CD4-positive, alpha-beta T cell treated with Interleukin-17A for 1 hour (primary cell): Measurements from ENCODE around the gene OBP2B.

ENCODE experiments used
- DNase-seq: peaks from one replicate; pipeline ENCODE4 v3.0.0-alpha.2; 2020

OBP2B gene

DNA sequence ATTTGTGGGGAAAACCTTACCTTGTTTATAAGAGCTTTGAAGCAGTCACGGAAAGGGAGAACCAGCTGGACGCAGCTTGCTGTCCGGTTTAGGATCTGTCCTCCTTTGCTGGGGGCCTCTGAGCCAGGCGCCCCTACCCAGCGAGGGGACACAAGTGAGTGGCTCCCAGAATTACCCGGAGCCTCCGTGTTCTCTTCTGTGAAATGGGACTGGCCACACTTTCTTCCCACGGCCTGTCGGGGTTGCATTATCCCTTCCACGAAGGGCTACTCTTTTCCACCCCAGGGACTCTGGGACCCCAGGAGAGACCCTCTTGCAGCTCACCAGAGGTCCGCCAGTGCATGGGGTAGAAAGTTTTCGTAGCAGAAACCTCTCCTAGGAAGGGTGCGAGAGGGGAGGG is 44.9 kb downstream of the OBP2B start:
- DNase-seq, result no peak

DNA sequence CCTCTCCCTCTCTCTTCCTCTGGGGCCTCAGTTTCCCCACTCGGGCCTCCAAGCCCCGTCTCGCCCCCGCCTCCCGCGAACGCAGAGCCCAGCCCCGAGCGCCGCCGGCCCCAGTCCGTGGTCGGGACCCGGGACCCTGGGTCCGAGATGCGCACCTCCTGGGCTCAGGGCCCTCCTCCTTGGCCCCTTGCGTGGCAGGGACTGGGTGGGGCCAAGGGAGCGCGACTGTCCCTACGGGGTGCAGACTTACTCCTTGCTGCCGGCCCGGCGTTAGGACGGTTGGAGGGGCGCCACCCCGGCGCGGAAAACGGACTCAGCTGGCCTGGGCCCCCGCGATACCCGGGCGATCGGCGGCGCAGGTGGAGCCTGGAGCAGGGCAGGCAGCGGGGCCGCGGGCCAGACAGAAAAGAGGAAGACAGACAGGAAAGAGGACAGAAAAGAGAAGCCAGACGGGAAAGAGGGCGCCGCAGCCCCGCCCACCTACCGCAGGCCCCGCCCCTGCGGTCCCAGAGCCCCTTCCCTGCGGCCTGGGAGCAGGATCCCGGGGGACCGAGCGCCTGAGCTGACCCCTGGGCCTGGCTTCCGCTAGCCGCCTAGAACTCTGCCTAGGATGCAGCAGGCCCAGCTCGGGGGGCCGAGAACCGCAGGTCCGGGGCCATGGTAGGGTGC is 45.4 kb downstream of the OBP2B start, which contains the start of gene GBGT1:
Gene GBGT1 (minus strand): TSS at position 411 of the 669 bp plus-strand sequence. CDS start 1,502 bp downstream, outside the sequence.
- peak; percentile 32 for DNase-seq

DNA sequence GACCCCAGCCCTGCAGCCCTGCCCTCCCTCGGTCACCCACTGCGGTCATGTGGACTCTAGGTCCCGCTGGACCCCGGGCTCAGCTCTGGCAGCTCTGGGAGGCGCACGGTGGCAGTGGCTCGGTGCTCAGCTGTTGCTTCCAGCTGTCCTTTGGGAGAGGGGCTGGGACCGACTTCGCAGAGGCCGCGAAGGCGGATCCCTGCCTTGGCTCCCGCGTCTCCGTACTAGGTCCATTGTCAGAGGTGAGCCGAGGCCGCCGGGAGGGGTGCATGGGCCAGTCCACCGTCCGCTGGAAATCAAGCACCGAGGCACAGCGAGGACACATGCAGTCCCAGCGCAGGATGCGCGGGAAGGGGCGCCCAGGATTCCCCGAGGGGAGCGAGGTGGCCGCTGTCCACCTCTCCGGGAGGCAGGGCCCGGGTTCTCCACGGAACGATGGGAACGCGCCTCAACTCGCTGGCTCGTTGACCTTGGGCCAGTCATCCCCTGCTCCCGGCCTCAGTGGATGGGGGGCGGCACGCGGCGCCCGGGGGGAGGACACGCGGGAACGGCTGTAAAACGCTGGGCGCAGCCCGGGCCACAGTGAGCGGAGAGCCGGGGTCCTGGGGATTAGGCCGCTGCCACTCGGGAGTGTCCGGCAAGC is 46.1 kb downstream of the OBP2B start:
- DNase-seq, result no peak

DNA sequence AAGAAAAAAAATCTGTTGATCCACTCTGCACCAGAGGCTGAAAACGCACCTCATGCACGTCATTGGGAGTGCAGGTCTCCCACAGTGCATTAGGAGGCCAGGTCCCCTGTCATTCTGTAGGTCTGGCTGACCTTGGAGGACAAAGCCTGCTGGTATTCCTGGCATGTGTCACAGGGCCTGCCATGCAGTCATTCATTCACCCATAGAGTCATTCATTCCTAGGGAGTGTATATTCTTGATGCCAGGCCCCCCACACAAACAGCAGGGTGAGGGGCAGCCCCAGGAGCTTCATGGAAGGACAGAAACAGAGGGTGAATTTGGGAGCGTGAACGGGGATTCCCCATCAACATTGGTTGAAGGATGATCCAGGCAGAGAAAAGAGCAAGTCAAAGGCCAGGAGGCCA is 47.5 kb downstream of the OBP2B start:
- DNase-seq, result no peak

DNA sequence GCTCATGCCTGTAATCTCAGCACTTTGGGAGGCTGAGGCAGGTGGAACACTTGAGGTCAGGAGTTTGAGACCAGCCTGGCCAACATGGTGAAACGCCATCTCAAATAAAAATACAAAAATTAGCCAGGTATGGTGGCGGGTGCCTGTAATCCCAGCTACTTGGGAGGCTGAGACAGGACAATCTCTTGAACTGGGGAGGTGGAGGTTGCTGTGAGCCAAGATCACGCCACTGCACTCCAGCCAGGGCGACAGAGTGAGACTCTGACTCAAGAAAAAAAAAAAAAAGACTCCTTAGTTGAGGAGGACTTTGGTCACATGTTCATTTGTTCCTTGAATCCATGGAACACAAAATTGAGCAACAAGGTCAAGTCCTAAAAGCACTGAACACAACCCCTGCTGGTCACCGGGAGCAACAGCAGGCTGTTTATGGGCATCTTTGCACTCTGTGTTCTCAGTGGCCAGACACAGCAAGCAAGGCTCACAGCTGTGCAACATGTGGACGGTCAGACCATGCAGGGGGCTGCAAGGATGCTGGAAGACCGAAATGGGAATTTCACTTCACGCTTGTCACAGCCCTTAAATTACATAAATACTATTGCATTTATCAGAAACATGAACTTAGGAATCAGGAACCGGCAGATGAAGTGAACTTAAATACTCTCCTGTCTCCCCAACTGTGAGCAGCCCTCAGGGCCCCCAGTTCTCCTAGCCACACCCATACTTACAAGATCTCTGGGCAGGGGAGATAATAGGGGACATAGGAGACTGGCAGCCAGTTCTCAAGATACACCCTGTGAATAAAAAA is 48.1 kb downstream of the OBP2B start:
- DNase-seq, result peak; percentile 57

DNA sequence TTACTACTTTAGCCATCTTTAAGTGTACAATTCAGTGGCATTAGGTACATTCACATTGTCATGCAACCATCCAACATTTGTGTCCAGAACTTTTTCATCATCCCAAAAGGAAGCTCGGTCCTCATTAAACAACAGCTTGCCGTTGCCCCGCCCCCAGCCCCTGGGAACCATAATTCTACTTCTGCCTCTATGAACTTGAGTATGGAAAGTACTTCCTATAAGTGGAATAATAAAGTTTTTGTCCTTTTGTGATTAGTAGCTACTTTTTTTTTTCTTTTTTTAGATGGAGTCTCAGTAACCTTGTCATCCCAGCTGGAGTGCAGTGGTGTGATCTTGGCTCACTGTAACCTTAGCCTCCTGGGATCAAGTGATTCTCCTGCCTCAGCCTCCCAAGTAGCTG is 50.4 kb downstream of the OBP2B start:
- DNase-seq, result no peak
